ENCODE results near the gene LRRC8C. TPM values are rescaled to one million over a fixed set of nuclear protein-coding genes. Genes with fewer than 3 reads are reported as not detected.

The LRRC8C gene
- total RNA-seq, 1 experiment from 2014 or later, result 8.4 TPM

GRCh38 chr1:89687254-89687653 lies 54.3 kb downstream of the LRRC8C start:
- ATAC-seq, result no peak
- H3K36me3 ChIP-seq (ENCODE audit: control insufficient read depth in 1 of 2, insufficient read depth in 2 of 2, low read length in 2 of 2), result no peaks in the 10 kb centered on the region
- ChIA-PET RAD21 (ENCODE audit: low non-redundant PET in 1 of 2, low total read pairs in 2 of 2, uncharacterized antibody in 2 of 2, unreplicated experiment in 2 of 2) (no interaction called here), CTCF (no interaction called here), POLR2A (no interaction called here)
- H3K4me2 ChIP-seq (ENCODE audit: low read length), result no peak overlapping the region
- no peak overlapping the region for H3K9ac ChIP-seq (ENCODE audit: low read length)
- H2AFZ ChIP-seq (ENCODE audit: low read depth, low read length, poor library complexity, severe bottlenecking), result no peak overlapping the region
- H3K27ac ChIP-seq (ENCODE audit: low read depth, low read length), result no peak overlapping the region
- DNase-seq (ENCODE audit: low read depth, low spot score), result no peak
- no peak for TF ChIP-seq EGR1 (IDR thresholded peaks at IDR 0.05; ENCODE audit: low read depth)
- no peak for TF ChIP-seq ZBTB33 (IDR thresholded peaks at IDR 0.05; ENCODE audit: extremely low read depth, insufficient replicate concordance, low read length)
- no peak overlapping the region for H3K4me3 ChIP-seq (replicated peaks in 1 of 2; ENCODE audit: low read depth in 1 of 2, low read length in 2 of 2)
- H3K9me3 ChIP-seq (ENCODE audit: control insufficient read depth in 1 of 2, insufficient read depth in 1 of 2, low read depth in 1 of 2, low read length in 2 of 2), result no peaks in the 10 kb centered on the region
- intact Hi-C loops (cut with micrococcal nuclease), result no loop called here
- H4K20me1 ChIP-seq (ENCODE audit: insufficient read depth), result no peaks in the 10 kb centered on the region
- no TSS peak for BruUV-seq (replicated peaks)
- H3K79me2 ChIP-seq (ENCODE audit: insufficient read depth, low read length), result no peaks in the 10 kb centered on the region
- H3K4me1 ChIP-seq (ENCODE audit: control insufficient read depth in 1 of 2, insufficient read depth in 2 of 2, low read length in 2 of 2), result no peaks in the 10 kb centered on the region
- no peaks in the 10 kb centered on the region for H3K9me2 ChIP-seq (ENCODE audit: insufficient read depth)
- no peaks in the 10 kb centered on the region for H3K27me3 ChIP-seq (ENCODE audit: insufficient read depth, low read length)

GRCh38 chr1:89688607-89689006 lies 55.7 kb downstream of the LRRC8C start:
- RAD21 ChIA-PET (ENCODE audit: low non-redundant PET in 1 of 2, low total read pairs in 2 of 2, uncharacterized antibody in 2 of 2, unreplicated experiment in 2 of 2), result no interaction called here
- DNase-seq (ENCODE audit: low read depth, low spot score), result no peak
- CTCF ChIA-PET, result no interaction called here
- Histone ChIP-seq H3K36me3 (ENCODE audit: control insufficient read depth in 1 of 2, insufficient read depth in 2 of 2, low read length in 2 of 2) (no peaks in the 10 kb centered on the region), H3K27me3 (ENCODE audit: insufficient read depth, low read length) (no peaks in the 10 kb centered on the region), H3K9me2 (ENCODE audit: insufficient read depth) (no peaks in the 10 kb centered on the region), H3K79me2 (ENCODE audit: insufficient read depth, low read length) (no peaks in the 10 kb centered on the region), H4K20me1 (ENCODE audit: insufficient read depth) (no peaks in the 10 kb centered on the region), H3K27ac (ENCODE audit: low read depth, low read length) (no peak overlapping the region), H3K9me3 (ENCODE audit: control insufficient read depth in 1 of 2, insufficient read depth in 1 of 2, low read depth in 1 of 2, low read length in 2 of 2) (no peaks in the 10 kb centered on the region), H2AFZ (ENCODE audit: low read depth, low read length, poor library complexity, severe bottlenecking) (no peak overlapping the region), H3K9ac (ENCODE audit: low read length) (no peak overlapping the region), H3K4me3 (replicated peaks in 1 of 2; ENCODE audit: low read depth in 1 of 2, low read length in 2 of 2) (no peak overlapping the region), H3K4me1 (ENCODE audit: control insufficient read depth in 1 of 2, insufficient read depth in 2 of 2, low read length in 2 of 2) (no peaks in the 10 kb centered on the region), H3K4me2 (ENCODE audit: low read length) (no peak overlapping the region)
- no TSS peak for BruUV-seq (replicated peaks)
- intact Hi-C loops (cut with micrococcal nuclease), result no loop called here
- no peak for ATAC-seq
- TF ChIP-seq POLR2AphosphoS5 (IDR thresholded peaks at IDR 0.05; ENCODE audit: low read depth, low read length) (no peak), CTCF (IDR thresholded peaks at IDR 0.05 in 2 of 3, conservative IDR thresholded peaks at IDR 0.05 in 1 of 3; ENCODE audit: borderline replicate concordance in 1 of 3, insufficient read depth in 1 of 3, low read depth in 2 of 3, low read length in 2 of 3) (no peak), CEBPB (IDR thresholded peaks at IDR 0.05; ENCODE audit: low read depth) (no peak), EZH2 (IDR thresholded peaks at IDR 0.05) (no peak), CBX3 (IDR thresholded peaks at IDR 0.05; ENCODE audit: low read depth) (no peak), TCF7L2 (IDR thresholded peaks at IDR 0.05; ENCODE audit: borderline replicate concordance, extremely low read depth, insufficient read depth, insufficient read length) (no peak), ZBTB33 (IDR thresholded peaks at IDR 0.05; ENCODE audit: extremely low read depth, insufficient replicate concordance, low read length) (no peak)
- POLR2A ChIA-PET, result no interaction called here

All from HCT116 (cell line).